AML-193 (cell line): ENCODE data around the gene STAMBPL1.
"Not testable (repeated sequence)": the region's sequence is repeated elsewhere in the genome, so short reads cannot be mapped to it uniquely, and the experiment has no call there.

ENCODE experiments used
- DNase-seq, 2 experiments: peaks; one replicate each; lab custom pipeline; 2025; lab: John Stamatoyannopoulos, UW

STAMBPL1 gene

DNA sequence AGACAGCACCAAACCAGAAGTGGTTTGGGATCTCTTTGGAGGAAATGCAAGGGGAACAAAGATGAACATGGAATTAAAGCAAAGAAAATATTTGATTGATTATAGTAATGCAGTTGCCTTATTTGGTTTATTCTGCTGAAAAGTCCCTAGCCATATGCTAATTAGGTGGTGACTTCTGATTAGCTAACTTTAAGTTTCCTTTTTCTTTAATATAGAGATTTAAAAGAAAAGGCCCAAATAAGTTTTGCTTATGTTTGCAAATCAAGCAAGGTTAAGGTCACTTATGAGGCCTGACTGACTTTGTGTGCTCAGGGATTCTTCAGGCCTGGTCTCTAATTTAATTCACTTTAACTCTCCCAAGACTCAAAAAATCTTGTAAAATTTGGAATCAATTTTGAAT is 22.2 kb upstream of the STAMBPL1 start:
- DNase-seq: no peak

DNA sequence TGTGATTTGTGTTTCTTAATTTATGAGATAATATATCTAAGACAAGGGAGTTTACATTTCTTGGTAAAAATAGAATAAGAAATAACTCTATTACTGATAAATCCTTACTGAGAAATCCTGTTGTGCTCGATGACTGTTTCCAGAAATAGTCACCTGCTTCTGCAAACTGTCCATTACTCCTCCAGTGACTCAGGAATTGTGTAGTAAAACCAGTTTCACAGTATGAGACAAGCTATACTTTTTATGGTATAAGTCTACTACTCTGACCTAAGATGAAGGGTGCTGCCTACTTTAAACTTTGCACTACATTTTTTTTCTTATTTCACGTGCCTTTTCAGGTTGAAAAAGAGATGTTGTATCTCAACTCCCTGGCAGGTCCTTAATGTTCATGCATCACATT is 21.6 kb upstream of the STAMBPL1 start:
- no peak for DNase-seq

DNA sequence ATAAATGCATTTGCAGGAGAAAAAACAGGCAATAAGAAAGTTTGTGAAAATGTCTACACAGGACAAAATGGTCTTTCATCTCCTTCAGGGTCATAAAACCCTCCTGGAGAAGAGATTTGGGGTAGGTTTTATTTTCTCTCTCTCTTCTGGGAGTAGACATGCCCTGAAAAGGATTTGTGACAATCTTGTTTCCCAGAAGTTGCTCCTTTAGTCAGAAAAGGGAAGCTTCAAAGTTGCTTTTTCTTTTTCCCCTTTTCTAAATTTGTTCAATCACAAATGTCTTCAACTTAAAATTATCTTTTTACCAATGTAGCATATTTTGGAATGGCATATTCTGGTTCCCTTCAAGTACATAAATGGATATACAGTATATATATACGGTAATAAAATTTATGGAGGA is 19.0 kb upstream of the STAMBPL1 start:
- DNase-seq: no peak

DNA sequence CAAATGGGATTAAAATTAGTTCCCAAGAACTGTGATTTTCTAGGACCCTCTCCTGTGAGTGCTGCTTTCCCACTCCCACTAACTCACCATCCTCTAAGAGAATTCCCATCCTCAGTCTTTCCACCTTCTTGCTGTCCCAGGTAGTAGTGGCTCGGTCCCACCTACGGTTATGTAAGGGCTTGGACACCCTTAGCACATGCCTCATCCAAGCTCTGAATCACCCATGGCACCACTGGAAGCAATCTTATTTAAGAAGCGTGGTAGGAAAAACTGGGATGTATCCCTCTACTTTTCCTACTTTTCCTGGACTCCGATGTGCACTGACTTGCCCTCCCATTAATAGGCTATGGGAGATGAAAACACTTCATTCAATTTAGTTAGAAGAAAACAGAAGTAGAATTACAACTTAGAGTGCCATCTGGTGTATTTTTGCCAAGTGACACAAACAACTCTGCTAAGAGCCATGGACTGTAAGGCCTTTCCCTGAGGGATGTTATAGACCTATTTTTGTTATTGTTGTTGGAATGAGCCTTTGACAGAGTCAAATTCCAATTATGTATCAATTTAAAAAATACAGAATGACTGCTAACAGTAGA is 14.7 kb upstream of the STAMBPL1 start:
- DNase-seq: peak; percentile 69

DNA sequence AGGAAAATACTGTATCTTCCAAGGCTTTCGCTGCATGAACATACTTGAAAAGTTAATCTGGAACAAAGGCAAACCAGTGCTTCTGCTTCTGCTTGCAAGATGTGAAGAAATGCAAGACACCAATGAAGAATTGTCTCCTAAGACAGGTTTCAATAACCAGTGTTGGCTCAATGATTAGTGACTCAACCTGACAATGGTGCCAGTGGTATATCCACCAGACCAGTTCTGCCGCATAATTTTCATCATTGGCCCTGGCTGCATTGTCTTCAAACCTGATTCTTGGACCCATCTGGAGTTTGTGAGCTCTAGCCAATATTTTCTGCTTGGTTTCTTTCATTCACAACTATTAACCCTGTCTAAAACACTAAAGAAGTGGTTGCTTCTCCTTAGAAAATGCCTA is 13.6 kb upstream of the STAMBPL1 start:
- no peak for DNase-seq

DNA sequence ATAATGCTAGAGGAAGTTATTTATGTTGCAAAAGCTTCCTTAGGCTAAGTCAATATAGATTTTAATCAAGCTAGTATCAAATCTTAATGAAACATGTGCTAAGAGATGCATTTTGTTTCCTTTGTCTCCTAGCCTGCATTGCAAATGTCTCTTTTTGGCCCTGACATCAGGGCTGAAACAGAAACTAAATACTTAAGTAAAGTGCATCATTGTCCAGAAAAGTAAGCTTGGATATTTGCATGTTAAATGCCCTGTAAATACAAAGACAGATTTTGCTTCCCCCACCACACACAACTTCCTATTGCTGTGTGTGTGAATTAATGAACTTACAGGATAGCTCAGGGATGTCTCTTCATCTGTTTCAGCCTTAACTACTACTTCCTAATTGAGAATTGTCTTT is 10.0 kb upstream of the STAMBPL1 start:
- DNase-seq: no peak

DNA sequence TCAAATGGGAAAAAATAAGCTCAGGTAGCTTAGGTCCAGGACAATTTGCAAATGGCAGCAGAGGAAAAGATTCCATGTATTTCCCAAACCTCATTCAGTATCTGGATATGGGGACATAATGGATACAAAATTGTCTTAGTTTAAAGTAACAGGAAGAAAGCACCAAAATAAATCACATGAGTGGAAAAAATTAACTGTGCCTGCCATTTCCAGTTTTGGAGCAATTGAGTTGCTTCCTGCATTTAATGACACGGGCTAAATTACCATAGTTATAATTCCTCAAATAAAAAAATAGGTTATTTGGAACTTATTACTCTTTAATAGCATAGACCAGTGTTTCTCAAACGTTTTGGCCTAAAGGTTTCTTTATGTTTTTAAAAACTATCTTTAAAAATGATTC is 6.3 kb upstream of the STAMBPL1 start:
- DNase-seq: no peak

DNA sequence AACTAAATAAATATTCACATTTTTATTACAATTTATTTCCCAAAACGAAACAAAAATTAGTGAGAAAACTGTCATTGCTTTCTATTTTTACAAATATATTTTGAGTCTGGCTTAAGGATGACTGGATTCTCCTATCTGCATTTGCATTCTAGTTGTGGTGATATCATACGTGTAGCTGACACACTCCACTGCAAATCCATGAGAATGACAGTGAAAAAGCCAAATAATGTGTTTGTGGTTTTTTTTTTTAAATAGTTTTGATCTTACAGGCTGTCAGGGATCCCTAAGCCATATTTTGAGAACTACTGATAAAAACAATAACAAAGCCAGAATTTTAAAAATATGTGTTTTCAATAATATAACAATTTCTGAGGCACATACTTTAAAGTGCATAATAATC is 5.8 kb upstream of the STAMBPL1 start:
- no peak for DNase-seq

DNA sequence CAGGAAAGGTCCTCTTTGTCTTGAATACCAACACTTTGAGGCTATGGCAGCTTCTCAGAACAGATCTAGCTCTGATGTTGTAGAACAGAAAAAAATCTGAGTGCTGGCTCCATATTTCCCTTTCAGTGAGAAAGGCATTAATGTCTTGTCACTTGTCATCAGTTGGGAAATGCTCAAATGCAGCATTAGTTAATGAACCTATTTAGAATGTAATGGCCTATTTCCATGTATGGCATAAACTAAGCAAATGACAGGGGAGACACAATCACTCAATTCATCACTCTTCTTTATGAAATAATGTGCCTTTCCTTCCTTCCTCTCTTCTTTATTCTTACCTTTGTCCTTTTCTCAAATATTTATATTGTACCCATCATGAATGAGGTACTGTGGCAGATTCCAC is 5.0 kb upstream of the STAMBPL1 start:
- DNase-seq: no peak

DNA sequence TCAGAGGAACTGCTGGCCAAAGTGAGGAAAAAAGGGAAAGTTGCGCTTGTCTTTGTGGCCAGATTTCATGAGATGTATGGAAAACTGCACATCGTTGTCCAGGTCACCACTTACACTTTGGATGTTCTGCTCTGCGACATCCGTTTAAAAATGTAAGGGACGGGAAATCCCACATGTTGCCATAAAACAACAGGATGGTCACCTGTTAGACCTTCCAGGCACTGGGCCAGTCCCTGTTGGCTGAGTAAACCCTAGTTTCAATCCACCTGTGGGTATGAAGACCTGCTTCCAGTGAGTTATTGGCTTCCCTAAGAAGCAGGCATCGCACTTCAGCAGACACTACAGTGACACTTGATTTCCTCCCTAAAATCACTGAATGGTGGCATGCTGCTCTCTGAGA is 2.7 kb upstream of the STAMBPL1 start:
- DNase-seq: no peak

DNA sequence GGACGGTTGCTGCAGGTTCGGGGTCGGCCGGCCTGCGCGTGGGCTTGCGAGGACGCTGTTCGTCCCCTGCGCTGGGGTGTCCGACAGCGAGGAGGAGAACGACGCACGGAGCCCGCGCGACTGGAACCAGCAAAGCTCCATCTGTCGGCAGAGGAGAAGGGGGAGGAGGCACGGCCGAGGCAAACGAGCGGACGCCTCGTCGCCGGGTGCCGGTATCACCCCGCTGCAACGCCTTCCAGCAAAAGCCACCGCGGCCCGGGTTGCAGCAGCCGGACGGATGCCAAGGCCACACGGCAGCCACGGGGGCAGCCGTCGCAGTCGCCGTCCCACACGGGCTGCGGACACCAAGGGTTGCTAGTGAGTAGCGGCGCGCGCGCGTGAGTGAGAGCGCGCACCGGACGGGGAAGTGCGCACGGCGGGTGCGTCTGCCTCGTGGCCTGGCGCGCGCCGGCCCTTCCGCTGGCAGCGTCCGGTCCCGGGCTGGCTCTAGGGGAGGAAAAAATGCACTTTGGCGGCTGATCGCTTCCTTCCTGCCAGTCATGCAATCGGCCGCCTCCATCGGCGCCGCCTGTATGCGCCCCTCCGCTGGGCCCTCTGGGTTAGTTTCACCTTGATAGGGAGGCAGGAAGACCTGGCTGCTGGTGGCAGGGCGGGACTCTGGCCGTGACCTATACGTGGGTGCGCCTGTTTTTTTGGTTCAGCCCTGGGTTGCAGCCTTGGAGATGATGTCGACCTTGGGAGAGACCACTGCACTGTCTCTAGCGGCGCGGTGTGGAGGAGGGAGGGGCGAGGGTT is 434 bp downstream of the STAMBPL1 start:
- DNase-seq: peak; percentile 74 to 88

DNA sequence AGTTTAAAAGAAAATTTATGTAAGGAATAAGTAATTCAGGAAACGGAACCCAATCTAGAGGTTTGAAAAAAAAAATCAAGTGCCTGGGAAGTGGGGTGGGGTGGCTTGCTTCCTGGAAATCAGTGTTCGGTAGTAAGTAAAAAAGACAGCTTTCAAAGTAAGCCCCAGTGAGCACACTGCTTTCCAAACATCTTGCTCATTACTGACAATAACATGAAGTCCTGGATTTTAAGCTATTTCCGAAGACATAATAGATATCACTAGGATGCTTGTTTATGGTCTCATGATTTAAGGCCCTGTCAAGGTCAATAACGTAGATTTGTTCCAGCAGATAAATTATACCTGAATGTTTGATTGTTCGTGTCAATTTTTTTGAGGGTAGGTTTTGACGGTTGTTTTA is 1.3 kb downstream of the STAMBPL1 start:
- no peak for DNase-seq

DNA sequence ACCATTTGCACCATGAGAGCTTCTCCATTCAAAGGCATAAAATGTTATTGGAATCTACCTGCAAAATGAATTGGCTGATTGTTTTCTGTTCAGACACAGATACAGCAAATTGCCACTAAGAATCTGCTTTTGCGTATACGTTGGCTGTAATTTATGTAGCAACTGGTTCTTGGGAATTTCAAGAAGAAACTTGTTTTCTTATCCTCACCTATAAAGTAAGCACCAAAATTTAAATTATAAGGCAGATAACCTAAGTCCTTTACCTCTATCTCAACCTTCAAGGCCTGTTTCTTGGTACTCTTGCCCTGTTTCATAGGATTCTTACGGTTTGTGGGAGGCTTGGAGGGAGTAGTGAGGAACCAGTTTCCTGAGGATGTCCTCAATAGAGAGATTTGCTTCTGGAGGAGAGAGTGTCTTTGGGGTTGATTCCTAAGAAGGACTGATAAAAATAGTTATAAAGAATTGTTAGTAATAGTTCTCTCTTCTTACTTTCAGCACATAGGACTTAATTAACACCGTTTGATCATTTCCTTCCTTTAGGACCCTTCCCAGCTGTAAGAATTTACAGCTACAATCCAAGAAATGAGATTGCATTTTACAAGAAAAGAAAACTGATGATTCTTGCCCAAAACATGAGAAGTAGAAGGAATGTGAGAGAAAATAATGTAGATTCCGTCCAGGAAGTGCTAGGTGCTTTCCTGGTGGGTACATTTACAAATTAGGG is 2.0 kb downstream of the STAMBPL1 start:
- DNase-seq: no peak

DNA sequence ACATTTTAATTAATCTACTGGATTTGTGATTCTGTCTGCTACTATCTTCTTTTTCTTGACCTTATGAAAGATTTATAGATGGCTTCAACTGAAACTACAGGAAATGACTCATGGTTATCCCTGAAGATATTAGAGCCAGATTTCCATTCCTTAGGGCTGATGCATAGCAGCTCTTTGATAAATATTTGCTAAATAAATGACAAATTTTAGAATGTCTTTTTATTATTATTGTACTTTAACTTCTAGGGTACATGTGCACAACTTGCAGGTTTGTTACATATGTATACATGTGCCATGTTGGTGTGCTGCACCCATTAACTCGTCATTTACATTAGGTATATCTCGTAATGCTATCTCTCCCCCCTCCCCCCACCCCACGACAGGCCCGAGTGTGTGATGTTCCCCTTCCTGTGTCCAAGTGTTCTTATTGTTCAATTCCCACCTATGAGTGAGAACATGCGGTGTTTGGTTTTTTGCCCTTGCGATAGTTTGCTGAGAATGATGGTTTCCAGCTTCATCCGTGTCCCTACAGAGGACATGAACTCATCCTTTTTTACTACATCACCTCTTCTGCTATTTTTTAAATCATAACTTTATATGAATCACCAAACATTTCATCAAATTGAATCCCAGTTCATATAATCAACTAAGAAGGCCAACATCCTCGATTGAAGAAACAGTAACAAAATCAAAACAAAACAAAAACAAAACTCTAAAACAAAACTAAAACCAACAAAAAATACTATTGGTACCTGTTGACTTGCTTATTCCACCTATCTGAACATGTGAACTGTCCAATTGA is 2.8 kb downstream of the STAMBPL1 start:
- DNase-seq: not testable (repeated sequence)

DNA sequence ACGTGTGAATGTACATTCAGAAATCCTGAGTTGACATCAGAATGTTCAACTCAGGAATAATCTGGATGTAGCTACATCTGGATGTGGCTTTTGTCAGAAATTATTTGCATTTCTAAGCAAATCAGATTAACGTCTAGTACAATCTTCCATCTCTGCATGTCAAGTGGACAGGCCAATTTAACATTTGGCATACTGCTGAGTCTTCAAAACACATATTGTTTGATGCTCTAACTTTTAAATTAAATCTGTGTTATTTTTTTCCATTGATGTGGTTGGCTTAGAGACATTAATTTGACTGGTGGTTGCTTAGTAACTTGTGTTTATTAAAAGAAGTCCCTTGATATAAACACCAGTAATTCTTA is 3.4 kb downstream of the STAMBPL1 start:
- DNase-seq: no peak

DNA sequence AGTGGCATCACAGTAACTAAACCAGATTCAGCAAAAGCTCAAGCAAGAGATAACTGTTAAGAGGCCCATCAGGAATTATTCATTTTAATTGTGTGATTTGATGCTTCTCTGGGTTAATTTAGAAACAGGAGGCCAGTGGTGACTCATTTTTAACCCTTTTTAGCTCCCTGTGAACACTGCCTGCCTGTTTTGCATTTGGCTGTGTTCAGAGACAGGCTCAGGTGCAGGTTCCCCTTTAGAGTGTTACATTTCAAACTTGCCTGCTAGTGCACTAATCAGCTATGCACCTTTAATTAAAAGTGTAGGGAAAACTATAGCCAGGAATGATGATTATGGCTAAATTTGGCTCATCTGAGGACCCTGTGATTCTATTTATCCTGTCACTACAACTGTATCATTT is 6.5 kb downstream of the STAMBPL1 start:
- DNase-seq: no peak

DNA sequence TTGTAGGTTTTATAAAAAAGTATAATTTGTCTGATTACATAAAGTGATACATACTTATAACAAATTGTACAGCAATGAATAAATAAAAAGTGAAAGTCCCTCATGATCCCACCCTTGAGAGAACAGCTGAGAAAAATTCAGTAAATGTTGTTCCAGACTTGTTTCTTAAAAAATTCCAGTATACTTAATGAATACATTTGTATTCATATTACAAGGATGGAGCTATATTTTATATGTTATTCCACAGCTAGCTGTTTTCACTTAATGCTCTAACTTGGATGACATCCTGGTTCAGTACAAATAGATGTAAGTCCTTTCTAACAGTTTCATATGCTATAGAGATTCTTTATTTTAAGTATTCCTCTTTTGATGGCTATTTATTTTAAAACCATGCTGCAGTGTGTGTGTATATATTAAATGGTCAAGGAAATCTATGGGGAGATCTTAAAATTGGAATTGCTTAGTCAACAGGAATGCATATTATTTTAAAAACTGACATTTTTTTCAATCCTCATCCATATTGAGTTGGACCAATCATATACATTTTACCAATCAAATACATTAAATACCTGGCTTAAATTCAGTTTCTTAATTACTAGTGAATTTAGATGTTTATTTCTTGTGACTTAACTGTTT is 8.9 kb downstream of the STAMBPL1 start:
- no peak for DNase-seq

DNA sequence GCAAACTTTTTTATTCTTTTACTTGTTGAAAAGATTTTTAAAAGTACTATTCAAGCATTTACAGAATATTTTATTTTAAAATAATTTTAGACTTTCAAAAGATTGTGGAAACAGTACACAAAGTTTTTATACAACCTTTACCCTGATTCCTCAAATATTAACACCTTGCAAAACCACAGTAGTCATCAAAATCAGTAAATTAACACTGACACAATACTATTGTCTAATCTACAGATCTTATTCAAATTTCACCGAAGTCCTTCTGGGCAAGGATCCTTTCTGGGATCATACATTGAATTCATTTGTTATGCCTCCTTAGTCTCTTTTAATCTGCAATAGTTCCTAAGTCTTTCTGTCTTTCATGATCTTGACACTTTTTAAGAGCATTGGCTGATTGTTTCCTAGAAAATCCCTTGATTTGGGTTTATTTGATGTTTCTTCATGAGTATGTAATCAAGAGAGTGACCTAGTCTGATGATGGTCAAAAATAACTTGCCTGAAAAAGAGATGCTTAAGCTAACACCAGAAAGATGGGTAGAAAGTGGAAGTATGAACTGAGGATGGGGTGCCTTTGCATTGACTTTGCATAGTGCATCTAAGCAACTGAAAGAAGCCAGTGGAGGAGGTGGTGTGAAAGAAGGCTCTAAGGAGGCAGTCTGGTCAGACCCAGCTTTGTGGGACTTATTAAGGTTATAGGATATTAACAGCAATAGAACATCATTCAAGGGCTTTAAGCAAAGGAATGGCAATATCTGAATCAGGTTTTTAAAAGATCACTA is 9.7 kb downstream of the STAMBPL1 start:
- no peak for DNase-seq

DNA sequence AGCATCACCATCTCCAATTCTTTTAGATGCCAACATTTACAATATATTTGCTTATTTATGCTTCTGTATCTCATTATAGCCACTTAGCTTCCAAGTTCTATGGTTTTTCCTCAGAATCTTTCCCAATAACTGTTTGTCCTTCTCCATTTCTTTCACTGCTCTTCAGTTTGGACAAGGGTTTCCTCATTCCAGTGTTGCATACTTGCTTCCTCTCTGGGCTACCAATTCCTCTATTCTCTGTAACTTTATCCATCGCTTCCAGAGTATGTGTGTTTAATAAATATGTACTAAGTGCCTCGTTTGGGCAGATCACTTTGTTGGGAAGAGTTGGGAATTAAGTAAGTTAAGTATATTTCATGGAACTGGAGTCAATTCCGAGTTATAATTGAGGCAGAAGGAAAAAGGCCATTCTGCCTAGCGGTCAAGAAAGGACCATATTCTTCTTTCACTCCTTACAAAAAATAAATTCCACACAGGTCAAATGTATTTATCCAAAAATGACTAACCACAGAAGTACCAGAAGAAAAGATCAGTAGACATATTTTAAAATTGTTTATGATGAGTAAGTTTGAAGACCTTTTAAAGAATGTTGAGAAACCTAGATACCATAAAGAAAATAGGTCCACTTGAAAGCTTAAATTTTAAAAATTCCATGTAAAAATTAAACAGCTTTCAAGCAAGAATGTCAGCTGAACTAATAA is 10.8 kb downstream of the STAMBPL1 start:
- peak in 1 of 2 experiments; percentile 19 for DNase-seq

DNA sequence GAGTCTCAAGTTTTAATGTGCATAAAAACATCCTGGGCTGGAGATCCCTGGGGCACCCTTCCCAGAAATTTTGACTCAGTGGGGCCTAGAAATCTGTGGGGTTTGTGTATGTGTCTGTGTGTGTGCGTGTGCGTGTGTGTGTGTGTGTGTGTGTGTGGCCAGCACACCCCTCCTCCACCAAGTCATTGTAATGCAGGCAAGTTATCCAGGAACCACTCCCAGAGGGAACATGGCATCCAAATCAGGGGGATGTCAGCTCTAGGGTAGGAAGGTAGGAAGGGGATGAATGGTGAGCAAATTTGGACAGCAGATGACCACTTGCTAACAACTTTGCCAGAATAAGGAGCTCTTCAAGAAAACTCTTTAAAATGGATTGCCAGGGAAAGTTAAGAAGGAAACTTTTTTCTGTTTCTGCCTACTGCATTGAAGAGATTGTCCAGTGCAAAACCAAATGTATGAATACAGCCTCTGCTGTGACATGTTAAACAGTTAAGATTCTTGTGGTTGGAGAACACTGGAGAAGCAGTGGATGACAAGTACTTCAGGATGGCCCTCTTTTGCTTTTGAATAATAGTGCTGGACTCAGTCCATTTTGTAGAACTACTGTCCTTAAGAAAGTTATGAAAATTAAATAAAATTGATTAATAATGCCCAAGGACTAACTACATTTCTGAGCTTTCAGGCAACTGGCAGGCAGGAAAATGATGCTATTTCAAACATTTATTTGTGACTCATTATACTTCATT is 12.3 kb downstream of the STAMBPL1 start:
- no peak for DNase-seq
